22Rv1 (cell line): Measurements from ENCODE around the gene IER2.

Experiments used
- H3K27ac ChIP-seq: fragments of 450-650 bp; 2 replicates; pipeline ENCODE4 v1.5.1; 2017
- CTCF ChIP-seq: fragments of 450-650 bp; IDR thresholded peaks from 2 replicates; pipeline ENCODE4 v1.5.1; 2017; ENCODE audit warnings: mild to moderate bottlenecking
- ZFX ChIP-seq: fragments of 450-650 bp; IDR thresholded peaks from 2 replicates; pipeline ENCODE4 v1.6.1; 2017; ENCODE audit warnings: antibody characterized with exemption, borderline replicate concordance

IER2 gene

DNA sequence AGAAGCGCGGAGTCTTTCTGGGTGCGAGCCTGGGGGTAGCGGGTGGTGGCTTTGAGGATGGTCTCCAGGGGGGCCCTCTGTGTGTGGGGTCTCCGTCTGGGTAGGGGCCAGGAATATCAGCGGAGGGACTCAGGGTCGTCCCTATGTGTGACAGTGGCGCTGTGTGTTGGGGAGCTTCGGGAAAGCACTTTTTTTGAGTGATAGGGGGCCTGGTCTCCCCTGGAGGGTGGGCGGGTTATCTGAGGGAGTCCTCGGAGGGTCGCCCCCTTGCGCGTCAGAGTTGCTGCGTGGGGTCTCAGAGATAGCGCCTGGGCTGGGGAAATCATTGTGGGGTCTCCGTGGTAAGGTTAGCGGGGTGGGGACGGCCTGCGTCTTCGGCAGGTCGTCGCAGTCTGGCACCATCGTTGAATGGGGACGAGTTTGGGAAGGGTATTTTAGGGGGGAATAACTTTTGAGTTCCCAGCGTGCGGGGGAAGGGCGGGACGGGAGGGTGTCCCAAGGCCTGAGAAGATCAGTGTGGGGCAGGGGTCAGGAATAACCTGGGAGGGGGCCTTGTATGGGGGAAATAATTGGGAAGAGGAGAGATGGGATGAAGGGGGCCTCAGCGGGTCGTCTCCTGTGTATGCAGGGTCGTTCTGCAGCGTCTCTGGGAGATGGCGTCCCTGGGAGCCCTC lies 857 bp downstream of the IER2 start:
- TF ChIP-seq CTCF (no peak), ZFX (no peak)
- H3K27ac ChIP-seq, result peak overlapping the region; percentile 99

DNA sequence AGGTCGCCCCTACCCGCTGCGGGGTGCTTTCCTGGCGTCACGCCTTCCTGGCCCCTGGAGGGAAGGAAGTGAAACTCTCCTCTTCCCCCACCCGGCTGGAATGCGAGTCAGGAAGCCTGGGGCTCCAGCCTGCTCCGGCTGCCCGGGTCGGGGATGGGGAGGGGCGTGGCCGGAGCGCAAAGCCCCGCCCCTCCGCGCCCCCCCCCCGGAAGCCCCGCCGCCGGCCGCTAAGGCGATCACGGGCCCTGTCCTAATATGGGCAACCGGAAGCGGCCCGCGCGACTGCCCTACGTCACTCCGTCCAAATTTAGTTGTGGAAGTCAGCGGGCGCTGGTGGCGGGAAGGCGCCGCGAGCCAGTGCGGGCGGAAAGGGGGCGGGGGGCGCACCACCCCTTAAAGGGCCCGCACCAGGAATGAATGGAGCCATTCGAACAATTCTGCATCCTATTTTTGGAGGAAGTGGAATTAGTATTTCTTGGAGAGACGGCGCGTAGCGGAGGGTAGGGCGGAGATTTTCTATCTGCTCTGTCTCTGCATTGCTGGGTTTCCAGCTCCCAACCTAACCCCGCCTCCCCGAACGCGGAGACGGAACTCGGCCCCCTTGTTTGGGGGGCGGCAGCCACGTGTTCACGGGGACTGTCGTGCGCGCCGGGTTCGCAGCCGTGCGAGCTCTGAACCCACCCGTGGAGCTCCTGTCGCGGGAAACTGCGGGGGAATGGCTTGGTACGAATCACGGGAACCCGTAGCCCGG lies 1.6 kb downstream of the IER2 start:
- no peak for TF ChIP-seq CTCF
- TF ChIP-seq ZFX, result no peak
- peak overlapping the region; percentile 99 for H3K27ac ChIP-seq

DNA sequence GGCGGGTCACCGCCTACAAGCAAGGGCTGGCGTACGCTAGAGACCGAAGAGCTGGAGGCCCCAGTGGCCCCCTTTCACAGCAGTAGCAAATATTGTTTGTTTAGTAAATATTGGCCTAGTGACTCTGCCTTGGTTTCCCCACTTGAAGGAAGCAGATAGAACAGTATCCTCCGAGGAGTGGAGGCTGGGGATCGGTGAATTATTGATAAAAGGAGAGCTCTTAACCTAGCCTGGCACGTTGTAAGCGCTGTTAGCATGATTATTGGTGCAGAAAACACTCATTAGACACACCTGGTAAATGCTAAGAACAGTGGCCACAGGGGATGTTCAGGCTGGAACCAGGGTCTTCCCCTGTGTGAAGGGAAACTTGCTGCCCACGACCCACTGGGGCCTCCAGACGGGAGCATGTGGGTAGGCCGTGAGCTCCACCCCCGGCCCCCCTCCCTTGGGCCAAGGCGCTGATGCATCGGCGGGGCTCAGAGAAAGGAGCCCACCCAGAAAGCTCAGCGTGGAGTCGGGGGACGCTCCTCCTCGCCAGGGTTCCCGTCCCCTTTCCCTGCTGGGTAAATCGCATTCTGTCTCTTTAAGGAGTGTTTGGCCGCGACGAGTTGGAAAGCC lies 2.3 kb downstream of the IER2 start:
- no peak for TF ChIP-seq CTCF
- no peak for TF ChIP-seq ZFX
- H3K27ac ChIP-seq, result peak overlapping the region; percentile 99

- peak; percentile 42 for TF ChIP-seq CTCF
- no peak for TF ChIP-seq ZFX
- peak overlapping the region; percentile 99 for H3K27ac ChIP-seq
These were observed 2.9 kb downstream of the IER2 start for GRCh38 chr19:13152974-13153568.

DNA sequence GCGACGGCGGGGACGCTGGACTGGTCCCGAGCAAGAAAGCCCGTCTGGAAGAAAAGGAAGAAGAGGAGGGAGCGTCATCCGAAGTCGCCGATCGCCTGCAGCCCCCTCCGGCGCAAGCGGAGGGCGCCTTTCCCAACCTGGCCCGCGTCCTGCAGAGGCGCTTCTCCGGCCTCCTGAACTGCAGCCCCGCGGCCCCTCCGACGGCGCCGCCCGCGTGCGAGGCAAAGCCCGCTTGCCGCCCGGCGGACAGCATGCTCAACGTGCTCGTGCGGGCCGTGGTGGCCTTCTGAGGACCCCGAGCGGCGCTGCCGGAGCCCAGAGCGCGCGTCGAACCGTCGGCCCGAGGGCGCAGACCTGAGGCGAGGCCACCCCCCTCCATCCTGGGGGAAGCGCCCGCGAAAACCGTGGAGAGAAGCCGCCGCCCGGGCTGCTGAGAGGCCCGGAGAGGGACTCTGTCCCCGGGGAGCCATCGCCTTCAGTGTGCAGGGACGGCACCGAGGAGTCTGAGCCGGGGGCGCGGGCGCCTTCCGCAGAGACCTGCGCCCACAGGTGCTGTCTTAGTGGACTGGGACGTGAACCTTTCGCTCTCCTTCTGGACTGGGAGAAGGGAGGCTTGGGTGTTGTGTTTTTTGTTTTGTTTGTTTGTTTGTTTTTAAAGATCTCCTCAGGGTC lies 3.5 kb downstream of the IER2 start:
- H3K27ac ChIP-seq, result peak overlapping the region; percentile 99
- peak; percentile 24; the same call in 1 of the 2 replicates for TF ChIP-seq CTCF
- TF ChIP-seq ZFX, result no peak

DNA sequence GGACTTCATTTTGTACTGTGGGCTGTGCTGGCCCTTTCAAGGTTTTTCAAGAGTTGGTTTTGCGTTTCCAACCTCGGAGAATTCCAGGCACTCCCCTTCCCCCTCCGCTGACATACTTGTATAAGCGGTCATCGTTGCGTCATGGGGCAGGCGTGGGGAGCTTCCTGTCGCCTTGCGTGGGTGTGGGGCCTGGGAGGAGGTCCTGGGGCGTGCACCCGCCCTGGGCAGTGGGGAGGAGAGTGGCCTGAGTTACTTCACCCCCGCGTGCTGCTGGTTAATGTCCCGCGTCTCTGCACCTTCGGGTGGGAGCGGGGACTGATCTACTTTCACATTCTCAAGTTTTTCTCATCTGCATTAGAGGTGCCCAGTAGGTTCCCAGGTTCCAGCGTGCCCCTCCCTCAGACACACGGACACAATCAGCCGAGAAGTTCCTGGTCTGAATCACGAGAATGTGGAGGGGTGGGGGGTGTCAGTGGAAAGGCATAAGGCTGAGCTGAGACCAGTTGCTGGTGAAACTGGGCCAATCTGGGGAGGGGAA lies 4.1 kb downstream of the IER2 start:
- H3K27ac ChIP-seq, result peak overlapping the region; percentile 99

More for the DNA sequence above, 4.1 kb downstream of the IER2 start:
- TF ChIP-seq ZFX, result no peak
- TF ChIP-seq CTCF, result no peak
